ENCODE measurements around the gene RASGEF1B. TPM values are rescaled to one million over a fixed set of nuclear protein-coding genes. Genes with fewer than 3 reads are reported as not detected.

Gene RASGEF1B
- total and polyA plus RNA-seq, 2 of the 4 experiments (the other 2 are of a cell fraction): 0.09 to 0.36 TPM

DNA sequence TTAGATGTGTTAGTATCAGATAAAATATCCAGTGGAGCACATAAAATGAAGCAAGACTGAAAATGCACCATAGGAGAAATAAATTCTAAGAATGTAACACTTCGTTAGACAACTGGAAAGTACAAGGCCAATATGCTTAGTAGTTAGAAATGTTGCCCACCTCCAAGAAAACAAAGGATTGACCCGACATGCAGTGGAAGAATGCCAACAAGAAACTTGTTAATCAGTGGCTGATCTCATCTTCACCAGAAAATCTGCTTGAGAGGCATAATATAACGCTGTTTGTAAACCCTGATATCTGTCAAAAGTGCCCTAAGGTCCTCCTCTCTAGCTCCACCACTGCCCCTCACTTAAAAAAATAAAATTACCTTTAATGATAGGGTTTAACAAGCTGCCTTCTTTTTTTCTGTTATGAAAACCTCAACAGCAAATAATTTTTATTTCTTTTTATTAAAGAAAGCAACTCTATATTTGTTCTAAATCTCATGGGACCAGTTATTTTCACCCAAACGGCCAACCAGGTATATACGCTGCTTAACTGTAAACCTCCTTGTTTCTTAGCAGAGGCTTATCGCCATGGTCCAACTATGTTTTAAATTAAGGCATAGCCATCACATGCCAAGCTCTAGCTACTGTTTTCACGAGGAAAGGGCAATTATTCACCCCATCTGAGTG, 1.8 kb downstream of the RASGEF1B start:
- WGBS, 2 experiments (ENCODE audit: extremely low coverage in 2 of 2, insufficient read length in 1 of 2): 49% methylated on average over 2 of the region's 7 CpGs; no CpG with 5 or more reads in 1 of the 2 experiments
- no peak overlapping the region for H2BK20ac ChIP-seq (ENCODE audit: low read depth, low read length)
- H2BK5ac ChIP-seq (ENCODE audit: low read depth, low read length, poor library complexity, severe bottlenecking): no peak overlapping the region
- H4K5ac ChIP-seq (ENCODE audit: low read depth, low read length): no peak overlapping the region
- no peak overlapping the region for H3K14ac ChIP-seq (replicated peaks; ENCODE audit: low read depth, low read length)
- H3K23ac ChIP-seq (ENCODE audit: low read depth, low read length): peak overlapping the region; percentile 59; the same call in 1 of the 2 replicates
- ATAC-seq (ENCODE audit: low read depth): no peak
- CTCF ChIA-PET: no interaction called here
- intact Hi-C loops (cut with micrococcal nuclease) (loop anchor here (5.0 kb wide), 3 partner anchors 43 to 892 kb away; no protein-coding TSS in a partner anchor), in situ Hi-C loops (cut with MboI; ENCODE audit: low sequenced_read_pairs) (loop anchor here (5.0 kb wide), 1 partner anchor 372 kb away; no protein-coding TSS in a partner anchor), dilution Hi-C loops (cut with HindIII; ENCODE audit: low sequenced_read_pairs, unreplicated experiment) (no loop called here)
- no peak overlapping the region for H3K18ac ChIP-seq (ENCODE audit: low read depth, low read length)
- POLR2A ChIA-PET (ENCODE audit: unreplicated experiment): no interaction called here
- peak overlapping the region; percentile 93; the same call in 1 of the 2 replicates for H3K4me2 ChIP-seq (ENCODE audit: low read depth, low read length)
- TF ChIP-seq MAZ (IDR thresholded peaks at IDR 0.05; ENCODE audit: borderline replicate concordance, low read depth, low read length): no peak
- no peak for TF ChIP-seq MAFK (IDR thresholded peaks at IDR 0.05; ENCODE audit: low read depth, low read length)
- TF ChIP-seq, protein P1, sequence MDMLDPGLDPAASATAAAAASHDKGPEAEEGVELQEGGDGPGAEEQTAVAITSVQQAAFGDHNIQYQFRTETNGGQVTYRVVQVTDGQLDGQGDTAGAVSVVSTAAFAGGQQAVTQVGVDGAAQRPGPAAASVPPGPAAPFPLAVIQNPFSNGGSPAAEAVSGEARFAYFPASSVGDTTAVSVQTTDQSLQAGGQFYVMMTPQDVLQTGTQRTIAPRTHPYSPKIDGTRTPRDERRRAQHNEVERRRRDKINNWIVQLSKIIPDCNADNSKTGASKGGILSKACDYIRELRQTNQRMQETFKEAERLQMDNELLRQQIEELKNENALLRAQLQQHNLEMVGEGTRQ (IDR thresholded peaks at IDR 0.05; ENCODE audit: low read depth, low read length): no peak
- TF ChIP-seq RAD21 (IDR thresholded peaks at IDR 0.05; ENCODE audit: low read length): no peak
- no peak for TF ChIP-seq CHD1 (IDR thresholded peaks at IDR 0.05; ENCODE audit: low read depth, low read length)
- no peak for TF ChIP-seq CEBPB (IDR thresholded peaks at IDR 0.05; ENCODE audit: low read depth, low read length)
- TF ChIP-seq POLR2A (IDR thresholded peaks at IDR 0.05; ENCODE audit: low read depth, low read length): no peak
- no peak for TF ChIP-seq FOS (IDR thresholded peaks at IDR 0.05; ENCODE audit: low read depth, low read length)
- TF ChIP-seq RFX5 (IDR thresholded peaks at IDR 0.05; ENCODE audit: low read depth, low read length): no peak
- TF ChIP-seq, protein P2, sequence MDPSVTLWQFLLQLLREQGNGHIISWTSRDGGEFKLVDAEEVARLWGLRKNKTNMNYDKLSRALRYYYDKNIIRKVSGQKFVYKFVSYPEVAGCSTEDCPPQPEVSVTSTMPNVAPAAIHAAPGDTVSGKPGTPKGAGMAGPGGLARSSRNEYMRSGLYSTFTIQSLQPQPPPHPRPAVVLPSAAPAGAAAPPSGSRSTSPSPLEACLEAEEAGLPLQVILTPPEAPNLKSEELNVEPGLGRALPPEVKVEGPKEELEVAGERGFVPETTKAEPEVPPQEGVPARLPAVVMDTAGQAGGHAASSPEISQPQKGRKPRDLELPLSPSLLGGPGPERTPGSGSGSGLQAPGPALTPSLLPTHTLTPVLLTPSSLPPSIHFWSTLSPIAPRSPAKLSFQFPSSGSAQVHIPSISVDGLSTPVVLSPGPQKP (IDR thresholded peaks at IDR 0.05; ENCODE audit: borderline replicate concordance, low read depth, low read length): no peak
- TF ChIP-seq, protein P3, sequence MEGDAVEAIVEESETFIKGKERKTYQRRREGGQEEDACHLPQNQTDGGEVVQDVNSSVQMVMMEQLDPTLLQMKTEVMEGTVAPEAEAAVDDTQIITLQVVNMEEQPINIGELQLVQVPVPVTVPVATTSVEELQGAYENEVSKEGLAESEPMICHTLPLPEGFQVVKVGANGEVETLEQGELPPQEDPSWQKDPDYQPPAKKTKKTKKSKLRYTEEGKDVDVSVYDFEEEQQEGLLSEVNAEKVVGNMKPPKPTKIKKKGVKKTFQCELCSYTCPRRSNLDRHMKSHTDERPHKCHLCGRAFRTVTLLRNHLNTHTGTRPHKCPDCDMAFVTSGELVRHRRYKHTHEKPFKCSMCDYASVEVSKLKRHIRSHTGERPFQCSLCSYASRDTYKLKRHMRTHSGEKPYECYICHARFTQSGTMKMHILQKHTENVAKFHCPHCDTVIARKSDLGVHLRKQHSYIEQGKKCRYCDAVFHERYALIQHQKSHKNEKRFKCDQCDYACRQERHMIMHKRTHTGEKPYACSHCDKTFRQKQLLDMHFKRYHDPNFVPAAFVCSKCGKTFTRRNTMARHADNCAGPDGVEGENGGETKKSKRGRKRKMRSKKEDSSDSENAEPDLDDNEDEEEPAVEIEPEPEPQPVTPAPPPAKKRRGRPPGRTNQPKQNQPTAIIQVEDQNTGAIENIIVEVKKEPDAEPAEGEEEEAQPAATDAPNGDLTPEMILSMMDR (conservative IDR thresholded peaks at IDR 0.05; ENCODE audit: low read depth, low read length): no peak
- no peaks in the 10 kb centered on the region for H3K9me3 ChIP-seq (ENCODE audit: control insufficient read depth, insufficient read depth, low read length)
- H4K91ac ChIP-seq (ENCODE audit: insufficient read depth, low read depth, low read length): no peak overlapping the region
- no peaks in the 10 kb centered on the region for H3K79me1 ChIP-seq (ENCODE audit: low read depth in 1 of 2, low read length in 2 of 2)
- no peaks in the 10 kb centered on the region; the same call in 1 of the 2 replicates for H3K9me1 ChIP-seq (ENCODE audit: insufficient read depth, low read length)
- H4K20me1 ChIP-seq (ENCODE audit: insufficient read depth, low read length): no peaks in the 10 kb centered on the region
- no peak overlapping the region for H3K56ac ChIP-seq (ENCODE audit: extremely low read depth, insufficient read depth, low read length)
- no peak overlapping the region for H3K27ac ChIP-seq (ENCODE audit: insufficient read depth, low read length)
- H3K9ac ChIP-seq (ENCODE audit: low read depth, low read length): no peak overlapping the region; the same call in 1 of the 2 replicates
- H3K27me3 ChIP-seq (ENCODE audit: control insufficient read depth, insufficient read depth, low read length): peaks cover 27% of the 10 kb centered on the region
- H3K4ac ChIP-seq (ENCODE audit: low read depth, low read length): no peak overlapping the region
- no peak overlapping the region for H2AFZ ChIP-seq (replicated peaks; ENCODE audit: low read length, poor library complexity)
- H3K4me3 ChIP-seq (ENCODE audit: insufficient read depth, low read depth, low read length): peak overlapping the region; percentile 77; the same call in 1 of the 2 replicates
- H3K36me3 ChIP-seq (ENCODE audit: control insufficient read depth, insufficient read depth, low read length): no peaks in the 10 kb centered on the region
- H3K4me1 ChIP-seq (ENCODE audit: control insufficient read depth, insufficient read depth, low read length): peaks cover 2% of the 10 kb centered on the region; the same call in 1 of the 2 replicates
- H2BK120ac ChIP-seq (ENCODE audit: low read depth, low read length): no peak overlapping the region
- TSS peak; percentile 40 for BruUV-seq (replicated peaks)
- no peak overlapping the region for H2AK9ac ChIP-seq (replicated peaks; ENCODE audit: low read depth, low read length, poor library complexity)
- no peak for DNase-seq
- no peak overlapping the region for H2AK5ac ChIP-seq (ENCODE audit: low read depth, low read length)
- no peak overlapping the region for H4K8ac ChIP-seq (ENCODE audit: low read depth in 2 of 2, low read length in 2 of 2)
- H2BK15ac ChIP-seq (ENCODE audit: low read depth, low read length): no peak overlapping the region

All from IMR-90 (cell line).